Stimulated activated CD4-positive, alpha-beta T cell treated with anti-CD3 and anti-CD28 coated beads, TNF-alpha, amount 100 ng/mL, for 1 hour (primary cell): Measurements from ENCODE around the gene ADAP2.
"Not testable (repeated sequence)": the region's sequence is repeated elsewhere in the genome, so short reads cannot be mapped to it uniquely, and the experiment has no call there.

Source experiments
- DNase-seq, 3 donors: peaks; one replicate each; pipeline ENCODE4 v3.0.0-alpha.2; 2020; ENCODE audit warnings: low read depth in 3 of 3, low spot score in 1 of 3

ADAP2 gene

GRCh38 chr17:30967911-30968310 lies 46.2 kb downstream of the ADAP2 start:
- not testable (repeated sequence) for DNase-seq

GRCh38 chr17:30969989-30970830 lies 48.5 kb downstream of the ADAP2 start:
- no peak for DNase-seq

- peak in 2 of 3 donors; percentile 21 to 37 for DNase-seq
Measured at GRCh38 chr17:30970831-30971567, 49.3 kb downstream of the ADAP2 start, which contains the start of gene RNF135. RNF135 (plus strand) TSS chr17:30971039; CDS start chr17:30971074, 35 bp downstream.

- no peak for DNase-seq
Measured at GRCh38 chr17:30975042-30975820, 53.5 kb downstream of the ADAP2 start.

- DNase-seq, result not testable (repeated sequence)
Measured at GRCh38 chr17:30979919-30980318, 58.2 kb downstream of the ADAP2 start.

GRCh38 chr17:30981531-30982519 lies 60.1 kb downstream of the ADAP2 start:
- DNase-seq, result no peak

DNA sequence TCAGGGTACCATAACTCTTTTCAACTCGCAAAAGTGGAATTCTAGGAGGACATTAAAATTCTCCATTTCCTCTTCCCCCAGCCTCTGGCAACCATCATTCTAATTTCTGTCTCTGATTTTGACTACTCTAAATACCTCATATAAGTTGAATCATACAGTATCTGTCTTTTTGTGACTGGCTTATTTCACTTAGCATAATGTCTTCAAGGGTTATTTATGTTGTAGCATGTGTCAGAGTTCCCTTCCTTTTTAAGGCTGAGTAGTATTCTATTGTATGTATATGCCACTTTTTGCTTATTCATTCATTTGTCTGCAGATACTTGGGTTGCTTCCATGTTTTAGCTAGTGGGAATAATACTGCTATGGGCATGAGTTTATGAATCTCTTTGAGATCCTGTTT lies 61.1 kb downstream of the ADAP2 start:
- no peak for DNase-seq

GRCh38 chr17:30990458-30990857 lies 68.7 kb downstream of the ADAP2 start:
- DNase-seq, result no peak

DNA sequence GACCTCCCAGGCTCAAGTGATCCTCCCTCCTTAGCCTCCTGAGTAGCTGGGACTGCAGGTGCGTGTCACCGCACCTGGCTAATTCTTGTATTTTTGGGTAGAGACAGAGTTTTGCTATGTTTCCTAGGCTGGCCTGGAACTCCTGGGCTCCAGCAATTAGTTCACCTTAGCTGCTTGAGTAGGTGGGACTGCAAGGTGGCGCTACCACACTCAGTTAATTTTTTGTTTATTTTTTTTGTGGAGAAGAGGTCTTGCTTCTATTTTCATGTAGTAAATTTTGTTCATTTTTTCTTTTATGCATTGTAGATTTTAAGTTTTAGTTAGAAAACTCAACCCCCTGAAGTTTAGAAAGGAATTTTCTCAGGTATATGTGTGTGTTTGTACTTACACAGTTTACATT lies 70.8 kb downstream of the ADAP2 start:
- no peak for DNase-seq

DNA sequence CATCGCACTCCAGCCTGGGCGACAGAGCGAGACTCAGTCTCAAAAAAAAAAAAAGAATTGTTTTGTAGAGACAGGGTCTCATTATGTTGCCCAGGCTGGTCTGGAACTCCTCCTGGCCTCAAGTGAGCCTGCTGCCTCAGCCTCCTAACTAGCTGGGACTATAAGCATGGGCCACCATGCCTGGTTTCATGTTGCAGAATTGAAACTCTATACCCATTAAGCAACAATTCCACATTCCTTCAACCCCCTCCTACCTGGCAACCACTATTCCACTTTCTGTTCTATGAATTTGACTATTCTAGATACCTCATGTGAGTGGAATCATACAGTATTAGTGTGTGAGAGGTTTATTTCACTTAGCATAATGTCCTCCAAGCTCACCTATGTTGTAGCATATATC lies 73.6 kb downstream of the ADAP2 start:
- DNase-seq, result no peak

DNA sequence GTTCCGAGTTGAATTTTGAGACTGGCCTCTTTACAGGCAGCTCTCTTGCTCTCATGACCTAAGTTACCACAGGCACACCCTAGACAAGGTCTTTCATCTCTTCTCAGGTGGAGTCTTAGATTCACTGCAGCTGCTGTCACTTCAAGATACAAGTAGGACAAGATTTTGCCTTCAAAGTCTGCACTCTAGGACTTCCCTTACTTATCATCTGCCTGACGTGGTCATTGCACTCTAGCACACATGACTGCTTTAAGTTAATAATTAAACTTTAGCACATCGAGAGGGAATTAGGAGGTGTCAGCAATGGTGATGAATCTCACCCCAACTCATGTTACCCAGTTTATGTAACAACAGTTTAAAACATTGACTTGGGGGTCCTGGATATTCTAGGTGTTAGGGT lies 74.7 kb downstream of the ADAP2 start:
- no peak for DNase-seq

DNA sequence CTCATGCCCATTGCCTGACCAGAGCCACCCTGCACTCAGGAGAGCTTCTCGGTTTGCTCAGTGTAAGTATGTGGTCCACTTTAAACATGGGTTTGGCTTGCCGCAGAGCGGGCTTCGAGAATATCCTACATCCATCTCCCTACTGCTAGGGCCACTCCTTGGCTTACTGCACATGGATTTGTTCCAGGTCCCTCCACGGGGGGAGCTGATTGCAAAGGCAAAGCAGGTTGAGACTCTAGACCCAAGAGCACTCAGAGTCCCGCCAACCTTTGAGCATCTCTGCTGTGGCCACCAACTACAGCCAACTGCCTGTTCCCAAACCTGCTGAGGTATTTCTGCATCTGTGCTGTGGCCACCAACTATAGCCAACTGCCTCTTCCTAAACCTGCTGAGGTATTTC lies 75.5 kb downstream of the ADAP2 start:
- no peak for DNase-seq

DNA sequence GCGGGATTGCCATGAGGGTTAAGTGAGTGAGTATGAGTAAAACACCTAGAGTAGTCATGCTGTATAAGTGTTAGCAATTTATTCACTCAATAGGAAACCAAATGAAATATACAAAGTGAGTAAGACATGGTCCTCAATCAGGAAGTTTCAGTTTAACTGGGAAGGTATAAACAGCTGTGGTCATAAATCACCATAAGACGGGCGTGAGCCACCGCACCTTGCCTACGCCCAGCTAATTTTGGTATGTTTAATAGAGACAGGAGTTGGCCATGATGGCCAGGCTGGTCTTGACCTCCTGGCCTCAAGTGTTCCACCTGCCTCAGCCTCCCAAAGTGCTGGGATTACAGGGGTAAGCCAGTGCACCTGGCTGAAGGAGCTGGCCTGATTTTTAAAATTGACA lies 76.1 kb downstream of the ADAP2 start:
- DNase-seq, result no peak

GRCh38 chr17:31002047-31002446 lies 80.3 kb downstream of the ADAP2 start:
- DNase-seq, result no peak

- no peak for DNase-seq
Measured at GRCh38 chr17:31003225-31003866, 81.6 kb downstream of the ADAP2 start.

- DNase-seq, result no peak
Measured at GRCh38 chr17:31004160-31004559, 82.4 kb downstream of the ADAP2 start.

- DNase-seq, result no peak
Measured at GRCh38 chr17:31007695-31008373, 86.1 kb downstream of the ADAP2 start.

DNA sequence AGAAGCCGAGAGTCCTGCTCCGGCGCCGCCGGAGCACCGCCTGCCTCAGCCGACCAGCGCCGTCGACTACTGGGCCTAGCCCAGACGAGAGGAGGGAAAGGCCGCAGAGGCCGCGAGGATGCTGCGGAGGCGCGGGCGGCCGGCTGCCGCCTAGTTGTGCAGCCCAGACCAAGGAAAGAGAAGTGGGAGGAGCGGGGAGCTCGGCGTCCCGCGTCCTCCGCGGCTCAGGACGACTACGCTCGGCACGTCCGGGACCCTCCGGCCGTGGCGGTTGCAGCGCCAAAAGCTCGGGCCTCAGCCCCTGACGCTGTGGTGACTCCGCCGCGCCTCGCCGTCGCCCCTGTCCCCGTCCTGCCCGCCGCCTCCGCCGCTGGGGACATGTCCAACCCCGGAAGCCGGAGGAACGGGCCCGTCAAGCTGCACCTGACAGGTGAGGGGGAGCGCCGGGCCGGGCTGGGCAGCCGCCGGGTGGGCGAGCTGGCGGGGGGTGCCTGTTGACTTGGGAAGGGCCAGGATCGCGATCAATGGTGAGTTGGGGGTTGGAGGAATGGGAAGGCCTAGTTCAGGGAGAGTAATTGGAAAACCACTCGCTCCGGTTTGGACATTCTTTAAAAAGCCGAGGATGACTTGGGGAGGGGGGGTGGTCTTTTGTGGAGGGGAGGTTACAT lies 86.8 kb downstream of the ADAP2 start:
- peak in 2 of 3 donors; percentile 21 to 34 for DNase-seq
